Immature natural killer cell (primary cell): Measurements from ENCODE around the gene C2CD5. TPM values are rescaled to one million over a fixed set of nuclear protein-coding genes. Genes with fewer than 3 reads are reported as not detected.
A peak's percentile ranks its signal among the peaks of the same experiment; 100 is the strongest.
"Not testable (repeated sequence)": the region's sequence is repeated elsewhere in the genome, so short reads cannot be mapped to it uniquely, and the experiment has no call there.

Experiments
- DNase-seq, 3 donors: peaks; one replicate each; pipeline ENCODE4 v3.0.0; 2022; ENCODE audit warnings: mixed read lengths in 1 of 3
- H3K27ac Mint-ChIP-seq, 6 donors: one replicate each; pipeline ENCODE4 v1.8.0; 2020; ENCODE audit warnings: mixed read lengths in 6 of 6, mild to moderate bottlenecking in 5 of 6, inconsistent platforms in 4 of 6, moderate library complexity in 3 of 6
- H3K27me3 Mint-ChIP-seq, 3 donors: one replicate each; pipeline ENCODE4 v1.8.0; 2020 to 2021; ENCODE audit warnings: low read depth in 3 of 3, mild to moderate bottlenecking in 3 of 3, mixed read lengths in 3 of 3, moderate library complexity in 3 of 3, inconsistent platforms in 1 of 3
- H3K36me3 Mint-ChIP-seq, 3 donors: one replicate each; pipeline ENCODE4 v1.8.0; 2020; ENCODE audit warnings: mixed read lengths in 3 of 3, inconsistent platforms in 2 of 3, mild to moderate bottlenecking in 2 of 3
- H3K4me1 Mint-ChIP-seq, 2 donors: one replicate each; pipeline ENCODE4 v1.8.0; 2020; ENCODE audit warnings: inconsistent platforms in 2 of 2, mild to moderate bottlenecking in 2 of 2, mixed read lengths in 2 of 2, moderate library complexity in 1 of 2
- H3K4me3 Mint-ChIP-seq, 5 donors: one replicate each; pipeline ENCODE4 v1.8.0; 2020; ENCODE audit warnings: mild to moderate bottlenecking in 5 of 5, mixed read lengths in 5 of 5, inconsistent platforms in 3 of 5, moderate library complexity in 3 of 5
- H3K9me3 Mint-ChIP-seq, 6 donors: one replicate each; pipeline ENCODE4 v1.8.0; 2020; ENCODE audit warnings: mild to moderate bottlenecking in 6 of 6, mixed read lengths in 6 of 6, inconsistent platforms in 4 of 6, moderate library complexity in 3 of 6
- polyA plus RNA-seq, 3 donors: library from polyadenylated mRNA; unstranded; fragments of 300-500 nt; fragmentation: Illumina TruSeq; gene quantifications; one replicate each; pipeline ENCODE4 v1.2.3, GENCODE V29; 2021

The C2CD5 gene
- polyA plus RNA-seq, 3 donors from 2014 or later: 5.2 to 15.2 (median 14.1) TPM

DNA sequence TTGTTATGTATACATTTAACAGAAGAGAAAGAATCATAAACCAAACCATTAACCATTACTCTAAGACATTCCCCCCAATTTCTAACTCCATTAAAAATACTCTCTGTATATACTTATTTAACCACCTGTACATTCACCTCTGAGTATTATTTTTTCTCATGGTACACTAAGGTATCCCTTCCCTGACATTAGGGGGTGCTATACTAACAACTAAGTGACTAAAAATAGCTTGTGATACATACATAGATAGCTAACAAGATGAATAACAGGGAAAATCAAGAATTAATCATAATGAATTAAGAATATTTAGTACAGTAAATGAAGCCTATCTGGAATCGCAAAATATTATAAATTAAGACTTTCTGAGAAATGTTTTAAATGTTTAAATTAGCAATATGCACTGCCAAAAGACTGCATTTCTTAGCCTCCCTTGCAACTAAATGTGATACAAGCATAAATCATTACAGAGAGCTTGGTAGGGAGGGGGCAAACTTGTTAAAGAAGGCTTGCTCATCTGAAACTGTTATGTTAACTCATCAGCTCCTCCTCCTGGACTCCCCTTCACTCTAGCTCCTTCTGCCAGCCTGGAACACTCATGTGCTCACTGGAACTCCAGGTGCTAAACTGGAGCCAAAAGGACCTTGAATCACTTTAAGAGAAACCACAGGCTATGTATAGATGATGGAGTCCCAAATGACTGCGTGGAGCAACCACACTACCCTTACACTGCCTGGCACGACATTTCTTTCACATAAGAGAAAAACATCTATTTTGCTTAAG lies 14.9 kb downstream of the C2CD5 start:
- peak; percentile 26 to 39 (median 28) for DNase-seq
- Mint-ChIP-seq H3K27me3 (no peaks in the 10 kb centered on the region), H3K4me1 (peaks cover 9 to 18% of the 10 kb centered on the region in 2 donors), H3K36me3 (peaks cover 19 to 30% (median 22%) of the 10 kb centered on the region in 3 donors), H3K9me3 (no peaks in the 10 kb centered on the region), H3K4me3 (no peak overlapping the region), H3K27ac (peak overlapping the region in 2 of 6 donors; percentile 17 to 22)

DNA sequence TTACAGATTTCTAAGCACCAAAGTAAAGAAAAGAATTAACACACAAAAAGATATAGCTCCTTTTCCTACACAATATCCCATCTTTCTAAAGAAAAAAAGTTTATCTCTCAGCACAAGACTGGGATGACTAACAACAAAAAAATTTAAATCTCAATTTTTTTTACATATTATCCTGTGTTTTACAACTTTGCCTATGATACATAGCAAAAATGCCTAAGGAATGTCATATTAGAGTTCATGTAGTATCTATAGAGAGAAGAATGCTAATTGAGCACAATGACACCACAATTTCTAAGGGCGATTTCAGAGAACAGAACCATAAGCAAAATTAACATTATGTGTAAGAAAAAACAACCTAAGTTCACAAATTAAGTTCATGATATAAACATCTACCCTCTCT lies 16.3 kb downstream of the C2CD5 start:
- peaks cover 14 to 28% (median 19%) of the 10 kb centered on the region in 3 donors for H3K36me3 Mint-ChIP-seq
- H3K9me3 Mint-ChIP-seq: no peaks in the 10 kb centered on the region
- H3K4me3 Mint-ChIP-seq: no peak overlapping the region

GRCh38 chr12:22526836-22527235 lies 17.5 kb downstream of the C2CD5 start:
- no peak overlapping the region for H3K27ac Mint-ChIP-seq

More for the DNA sequence above, 16.3 kb downstream of the C2CD5 start:
- no peaks in the 10 kb centered on the region for H3K27me3 Mint-ChIP-seq
- H3K4me1 Mint-ChIP-seq: peaks cover 4 to 11% of the 10 kb centered on the region in 2 donors
- no peak overlapping the region for H3K27ac Mint-ChIP-seq
- DNase-seq: no peak

GRCh38 chr12:22525426-22525825 lies 18.9 kb downstream of the C2CD5 start:
- DNase-seq: no peak
- H3K27ac Mint-ChIP-seq: no peak overlapping the region
- H3K4me3 Mint-ChIP-seq: no peak overlapping the region
- H3K9me3 Mint-ChIP-seq: no peaks in the 10 kb centered on the region
- H3K27me3 Mint-ChIP-seq: no peaks in the 10 kb centered on the region
- peaks cover 0 to 6% of the 10 kb centered on the region in 2 donors for H3K4me1 Mint-ChIP-seq
- H3K36me3 Mint-ChIP-seq: peaks cover 7 to 22% (median 7%) of the 10 kb centered on the region in 3 donors

More at GRCh38 chr12:22526836-22527235, 17.5 kb downstream of the C2CD5 start:
- Mint-ChIP-seq H3K9me3 (no peaks in the 10 kb centered on the region), H3K36me3 (peaks cover 13 to 30% (median 16%) of the 10 kb centered on the region in 3 donors), H3K4me1 (peaks cover 0 to 6% of the 10 kb centered on the region in 2 donors), H3K4me3 (no peak overlapping the region), H3K27me3 (no peaks in the 10 kb centered on the region)
- DNase-seq: no peak

DNA sequence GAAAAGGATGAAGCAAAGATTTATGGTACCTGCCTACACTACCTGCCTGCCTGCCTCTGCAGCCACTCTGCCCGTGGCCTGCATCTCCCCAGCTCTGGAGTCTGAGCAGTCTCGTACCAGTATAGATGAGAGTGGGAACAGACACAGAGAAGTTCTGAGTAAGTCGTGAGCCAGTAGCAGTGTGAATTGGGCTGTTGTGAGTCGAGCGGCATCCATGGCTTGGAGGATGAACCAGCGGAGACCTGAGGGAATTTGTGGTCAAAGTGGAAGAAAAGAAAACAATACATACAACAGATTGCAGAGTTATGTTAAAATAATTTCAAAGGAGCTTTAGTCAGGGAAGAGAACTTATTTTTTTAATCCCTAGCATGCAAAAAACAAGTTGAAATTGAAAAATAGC lies 25.3 kb downstream of the C2CD5 start:
- no peak overlapping the region for H3K27ac Mint-ChIP-seq
- DNase-seq: no peak
- H3K9me3 Mint-ChIP-seq: no peaks in the 10 kb centered on the region
- no peaks in the 10 kb centered on the region for H3K27me3 Mint-ChIP-seq
- H3K4me3 Mint-ChIP-seq: no peak overlapping the region
- H3K36me3 Mint-ChIP-seq: peaks cover 11 to 31% (median 17%) of the 10 kb centered on the region in 3 donors
- H3K4me1 Mint-ChIP-seq: no peaks in the 10 kb centered on the region

DNA sequence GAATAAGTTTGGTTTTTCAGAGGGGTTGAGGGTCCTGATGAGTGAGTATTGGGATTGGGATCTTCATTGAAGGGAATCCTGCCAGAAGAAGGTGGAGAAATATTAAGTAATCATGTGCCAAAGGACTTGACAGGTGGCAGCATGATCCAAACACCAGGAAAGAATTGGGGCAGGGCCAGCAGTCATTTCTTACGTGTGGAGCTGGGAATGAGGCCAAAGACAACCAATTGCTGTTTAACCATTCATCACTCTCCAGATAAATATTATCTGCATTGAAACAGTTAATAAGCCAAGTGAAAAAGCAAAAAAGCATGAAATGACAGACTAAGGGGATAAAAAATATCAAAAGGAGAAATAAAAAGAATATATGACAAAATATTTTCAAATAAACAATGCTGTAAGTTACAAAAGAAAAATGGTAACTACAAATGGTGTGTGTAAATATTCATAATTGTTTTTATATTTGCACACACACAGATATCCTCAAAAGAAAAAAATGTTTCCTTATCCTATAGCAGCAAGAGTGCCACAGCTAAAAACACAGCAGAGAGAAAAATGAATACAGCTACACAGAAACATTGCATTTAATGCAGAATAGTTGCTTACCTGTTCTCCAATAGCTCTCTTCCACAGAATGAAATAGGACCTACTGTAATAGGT lies 26.2 kb downstream of the C2CD5 start:
- Mint-ChIP-seq H3K27me3 (no peaks in the 10 kb centered on the region), H3K4me3 (no peak overlapping the region), H3K36me3 (peaks cover 7 to 30% (median 20%) of the 10 kb centered on the region in 3 donors), H3K27ac (peak overlapping the region in 1 of 6 donors; percentile 21), H3K9me3 (no peaks in the 10 kb centered on the region), H3K4me1 (no peaks in the 10 kb centered on the region)
- DNase-seq: no peak

GRCh38 chr12:22514875-22515274 lies 29.5 kb downstream of the C2CD5 start:
- Mint-ChIP-seq H3K36me3 (peaks cover 9 to 29% (median 12%) of the 10 kb centered on the region in 3 donors), H3K4me1 (no peaks in the 10 kb centered on the region), H3K27ac (no peak overlapping the region), H3K9me3 (no peaks in the 10 kb centered on the region), H3K4me3 (no peak overlapping the region), H3K27me3 (no peaks in the 10 kb centered on the region)
- DNase-seq: no peak

DNA sequence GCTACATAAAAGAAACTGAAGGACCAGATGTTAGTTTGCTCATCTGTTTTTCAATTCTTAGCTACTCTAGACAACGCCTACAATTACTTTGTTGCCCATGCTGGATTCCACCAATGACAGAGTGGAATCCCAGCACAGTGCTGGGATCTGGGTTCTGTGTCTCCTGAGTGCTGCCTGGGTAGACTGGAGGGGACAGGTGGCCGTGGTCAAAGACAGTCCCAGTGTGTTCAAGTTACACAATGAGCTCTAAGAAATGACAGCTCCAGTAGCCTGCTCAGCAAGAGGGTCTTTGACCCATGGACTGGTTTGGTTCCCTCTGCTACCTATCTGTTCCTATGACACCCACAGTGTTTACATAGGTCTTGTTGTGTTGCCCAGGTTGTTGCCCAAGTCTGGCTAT lies 38.5 kb downstream of the C2CD5 start:
- no peak for DNase-seq
- Mint-ChIP-seq H3K9me3 (no peaks in the 10 kb centered on the region), H3K36me3 (peaks cover 5 to 42% (median 21%) of the 10 kb centered on the region in 3 donors), H3K4me1 (no peaks in the 10 kb centered on the region), H3K4me3 (no peak overlapping the region), H3K27ac (no peak overlapping the region), H3K27me3 (peaks cover 0 to 2% (median 0%) of the 10 kb centered on the region in 3 donors)

- H3K27ac Mint-ChIP-seq: no peak overlapping the region
- DNase-seq: no peak
- no peaks in the 10 kb centered on the region for H3K27me3 Mint-ChIP-seq
- no peaks in the 10 kb centered on the region for H3K4me1 Mint-ChIP-seq
- no peak overlapping the region for H3K4me3 Mint-ChIP-seq
- H3K9me3 Mint-ChIP-seq: no peaks in the 10 kb centered on the region
- H3K36me3 Mint-ChIP-seq: peaks cover 4 to 20% (median 9%) of the 10 kb centered on the region in 3 donors
These were observed 44.2 kb downstream of the C2CD5 start for GRCh38 chr12:22500100-22500499.

GRCh38 chr12:22499445-22499844 lies 44.9 kb downstream of the C2CD5 start:
- Mint-ChIP-seq H3K27ac (no peak overlapping the region), H3K27me3 (no peaks in the 10 kb centered on the region), H3K4me1 (no peaks in the 10 kb centered on the region), H3K9me3 (no peaks in the 10 kb centered on the region), H3K36me3 (peaks cover 4 to 15% (median 7%) of the 10 kb centered on the region in 3 donors), H3K4me3 (no peak overlapping the region)
- DNase-seq: no peak

- H3K4me3 Mint-ChIP-seq: no peak overlapping the region
- no peak overlapping the region for H3K27ac Mint-ChIP-seq
- H3K36me3 Mint-ChIP-seq: peaks cover 18 to 24% (median 22%) of the 10 kb centered on the region in 3 donors
- no peaks in the 10 kb centered on the region for H3K4me1 Mint-ChIP-seq
- no peaks in the 10 kb centered on the region for H3K9me3 Mint-ChIP-seq
- no peaks in the 10 kb centered on the region for H3K27me3 Mint-ChIP-seq
- DNase-seq: no peak
These were observed 50.0 kb downstream of the C2CD5 start for GRCh38 chr12:22494319-22494718.

- Mint-ChIP-seq H3K36me3 (peaks cover 32 to 36% (median 36%) of the 10 kb centered on the region in 3 donors), H3K4me1 (no peaks in the 10 kb centered on the region), H3K9me3 (no peaks in the 10 kb centered on the region), H3K4me3 (no peak overlapping the region), H3K27me3 (no peaks in the 10 kb centered on the region), H3K27ac (peak overlapping the region in 3 of 6 donors; percentile 17 to 60 (median 23))
- no peak for DNase-seq
These were observed 53.3 kb downstream of the C2CD5 start for GRCh38 chr12:22491034-22491433.

DNA sequence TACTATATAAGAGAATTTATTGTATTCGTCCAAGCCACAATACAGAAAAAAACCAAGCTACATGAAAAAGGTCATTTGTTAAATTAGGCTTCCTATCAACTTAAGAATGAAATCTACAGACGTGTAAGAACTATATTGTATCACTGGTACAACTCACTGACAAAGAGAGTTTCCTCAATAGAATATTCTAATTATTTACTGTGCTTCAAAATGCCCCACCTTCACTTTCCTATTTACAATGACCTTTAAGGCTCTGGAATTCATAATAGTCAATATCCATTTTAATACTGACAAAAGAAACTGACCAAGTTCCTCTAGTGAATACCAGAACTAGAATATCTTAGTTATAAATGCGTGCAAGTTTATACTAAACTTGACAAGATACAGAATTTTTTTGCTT lies 55.9 kb downstream of the C2CD5 start:
- peaks cover 41 to 43% (median 42%) of the 10 kb centered on the region in 3 donors for H3K36me3 Mint-ChIP-seq
- no peak overlapping the region for H3K27ac Mint-ChIP-seq
- H3K4me1 Mint-ChIP-seq: no peaks in the 10 kb centered on the region
- no peak for DNase-seq
- H3K9me3 Mint-ChIP-seq: no peaks in the 10 kb centered on the region
- H3K4me3 Mint-ChIP-seq: no peak overlapping the region
- H3K27me3 Mint-ChIP-seq: no peaks in the 10 kb centered on the region

DNA sequence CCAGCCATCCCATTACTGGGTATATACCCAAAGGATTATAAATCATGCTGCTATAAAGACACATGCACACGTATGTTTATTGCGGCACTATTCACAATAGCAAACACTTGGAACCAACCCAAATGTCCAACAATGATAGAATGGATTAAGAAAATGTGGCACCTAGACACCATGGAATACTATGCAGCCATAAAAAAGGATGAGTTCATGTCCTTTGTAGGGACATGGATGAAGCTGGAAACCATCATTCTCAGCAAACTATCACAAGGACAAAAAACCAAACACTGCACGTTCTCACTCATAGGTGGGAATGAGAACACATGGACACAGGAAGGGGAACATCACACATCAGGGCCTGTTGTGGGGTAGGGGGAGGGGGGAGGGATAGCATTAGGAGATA lies 56.7 kb downstream of the C2CD5 start:
- not testable (repeated sequence) for H3K4me3 Mint-ChIP-seq, H3K27ac Mint-ChIP-seq, H3K9me3 Mint-ChIP-seq, H3K27me3 Mint-ChIP-seq, H3K4me1 Mint-ChIP-seq, DNase-seq
- H3K36me3 Mint-ChIP-seq: peaks cover 37 to 45% (median 41%) of the 10 kb centered on the region in 3 donors
